SU-DHL-6 (cell line): ENCODE results near the gene ROCK2.

Experiments
- EZH2phosphoT487 ChIP-seq: fragments of 200-600 bp; sonication (generic), shearing (Covaris generic); conservative IDR thresholded peaks from 2 replicates; pipeline ENCODE4 v1.6.1; 2018; ENCODE audit warnings: mild to moderate bottlenecking, antibody characterized with exemption, low read length, moderate library complexity, mixed read lengths
- TF ChIP-seq, protein P1 (sequence below): fragments of 200-600 bp; sonication (generic); IDR thresholded peaks from one replicate; pipeline ENCODE4 v1.5.1; 2017; ENCODE audit warnings: antibody characterized with exemption, mild to moderate bottlenecking, low read length, moderate library complexity; ENCODE audit not compliant: insufficient read depth, poor library complexity, severe bottlenecking

DNA sequence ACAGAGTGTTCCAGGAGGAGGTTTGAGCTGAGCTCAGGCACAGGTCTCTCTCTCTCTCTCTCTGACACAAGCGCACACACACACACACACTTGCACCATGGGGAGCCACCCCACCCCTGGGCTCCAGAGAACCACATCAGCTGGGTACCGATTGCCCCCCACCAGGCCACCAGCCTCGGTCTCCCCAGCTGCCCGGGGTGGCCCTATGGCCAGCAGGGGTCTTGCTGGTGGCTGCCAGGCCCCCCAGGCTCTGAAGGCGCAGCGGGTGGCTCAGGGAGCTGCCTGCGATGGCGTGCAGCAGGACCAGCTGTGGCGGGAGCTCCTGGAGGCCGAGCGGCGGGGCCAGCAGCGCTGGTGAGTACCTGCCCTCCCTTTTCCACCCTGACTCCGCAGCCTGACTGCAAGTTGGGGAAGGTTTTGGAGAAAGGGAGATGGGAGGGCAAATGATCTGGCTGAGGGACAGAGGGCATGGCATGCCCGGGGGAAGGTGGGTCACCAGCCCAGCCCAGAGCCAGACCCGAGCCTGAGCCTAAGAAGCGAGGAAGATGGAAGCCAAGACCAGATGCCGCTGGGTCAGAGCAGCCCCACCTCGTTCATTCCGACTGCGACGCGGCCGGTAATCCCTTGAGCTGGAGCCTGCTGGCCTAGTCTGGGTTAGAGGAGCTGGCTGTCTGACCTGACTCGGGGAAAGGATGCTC lies 211.0 kb downstream of the ROCK2 start:
- TF ChIP-seq, protein P1, sequence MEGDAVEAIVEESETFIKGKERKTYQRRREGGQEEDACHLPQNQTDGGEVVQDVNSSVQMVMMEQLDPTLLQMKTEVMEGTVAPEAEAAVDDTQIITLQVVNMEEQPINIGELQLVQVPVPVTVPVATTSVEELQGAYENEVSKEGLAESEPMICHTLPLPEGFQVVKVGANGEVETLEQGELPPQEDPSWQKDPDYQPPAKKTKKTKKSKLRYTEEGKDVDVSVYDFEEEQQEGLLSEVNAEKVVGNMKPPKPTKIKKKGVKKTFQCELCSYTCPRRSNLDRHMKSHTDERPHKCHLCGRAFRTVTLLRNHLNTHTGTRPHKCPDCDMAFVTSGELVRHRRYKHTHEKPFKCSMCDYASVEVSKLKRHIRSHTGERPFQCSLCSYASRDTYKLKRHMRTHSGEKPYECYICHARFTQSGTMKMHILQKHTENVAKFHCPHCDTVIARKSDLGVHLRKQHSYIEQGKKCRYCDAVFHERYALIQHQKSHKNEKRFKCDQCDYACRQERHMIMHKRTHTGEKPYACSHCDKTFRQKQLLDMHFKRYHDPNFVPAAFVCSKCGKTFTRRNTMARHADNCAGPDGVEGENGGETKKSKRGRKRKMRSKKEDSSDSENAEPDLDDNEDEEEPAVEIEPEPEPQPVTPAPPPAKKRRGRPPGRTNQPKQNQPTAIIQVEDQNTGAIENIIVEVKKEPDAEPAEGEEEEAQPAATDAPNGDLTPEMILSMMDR: no peak
- no peak for TF ChIP-seq EZH2phosphoT487
